GM18861 (cell line): ENCODE data around the gene SLC2A4RG.

Experiments used
- ATAC-seq: cut with Tn5 transposase; IDR thresholded peaks from one replicate; pipeline ENCODE4 v1.9.1; 2021; ENCODE audit not compliant: unreplicated experiment

SLC2A4RG gene

DNA sequence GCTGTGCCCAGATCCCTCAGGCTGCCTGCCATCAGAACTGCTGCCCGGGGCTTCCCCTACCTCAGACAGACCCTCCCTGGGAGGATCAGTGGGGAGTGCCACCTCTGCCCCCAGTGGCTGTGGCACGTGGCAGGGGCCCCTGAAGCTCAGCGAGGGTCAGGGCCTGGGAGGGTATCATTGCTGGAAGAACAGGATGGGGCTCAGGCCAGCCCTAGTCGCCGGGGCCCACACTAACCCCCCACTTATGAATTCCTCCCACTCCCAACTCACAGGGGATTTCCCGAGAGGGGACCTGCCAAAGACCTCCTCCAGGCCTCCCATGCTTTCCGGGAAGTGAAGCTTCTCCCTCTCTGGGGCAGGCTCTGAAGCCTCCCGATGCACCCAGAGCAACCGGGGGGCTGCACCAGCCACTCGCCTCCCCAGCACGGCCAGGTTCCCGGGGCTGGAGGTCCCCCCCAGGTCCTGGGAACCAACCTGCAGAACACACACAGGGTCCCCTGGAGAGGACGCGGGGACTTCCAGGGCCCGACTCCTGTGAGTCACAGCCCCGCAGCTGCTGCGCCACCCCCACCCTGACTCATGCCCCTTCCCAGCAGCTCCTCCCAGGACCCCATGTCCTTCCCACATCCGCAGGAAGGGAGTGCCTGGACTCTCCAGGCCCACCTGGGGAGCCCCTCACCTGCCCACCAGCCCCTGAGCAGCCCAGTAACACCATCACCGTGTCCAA lies 40.7 kb upstream of the SLC2A4RG start:
- ATAC-seq: no peak

DNA sequence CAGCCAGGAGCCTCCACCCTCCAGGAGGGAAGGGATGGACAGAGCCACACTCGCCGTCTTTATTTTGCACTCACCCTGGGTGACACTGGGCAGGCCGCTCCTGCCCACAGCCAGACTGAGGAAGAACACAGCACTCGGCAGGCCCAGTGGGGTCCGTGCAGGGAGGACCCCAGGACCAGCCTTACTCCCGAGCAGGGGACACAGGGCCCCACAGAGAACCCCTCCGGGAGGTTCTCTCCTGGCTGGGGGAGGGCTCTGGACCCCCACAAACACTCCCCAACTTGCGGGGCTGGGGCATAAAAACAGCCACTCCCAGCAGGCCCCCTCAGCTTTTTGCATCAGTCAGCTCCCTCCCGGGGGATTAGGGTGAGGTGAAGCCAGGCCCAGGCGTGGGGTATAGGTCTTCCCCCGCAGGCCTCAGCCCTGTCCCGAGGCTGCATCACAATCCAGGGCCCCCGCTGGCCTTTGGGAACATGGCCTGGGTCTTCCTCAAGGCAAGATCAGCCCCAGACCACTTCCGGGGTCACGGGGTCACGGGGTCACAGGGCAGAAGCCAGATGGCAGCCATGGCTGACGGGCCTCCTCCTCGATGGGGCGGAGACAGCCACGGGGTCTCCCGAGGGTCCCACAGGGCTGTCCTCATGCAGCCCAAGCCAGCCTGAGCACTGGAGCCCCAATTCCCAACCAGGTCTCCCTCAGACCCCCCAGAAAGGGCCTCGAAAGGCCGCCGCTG lies 39.9 kb upstream of the SLC2A4RG start:
- no peak for ATAC-seq

DNA sequence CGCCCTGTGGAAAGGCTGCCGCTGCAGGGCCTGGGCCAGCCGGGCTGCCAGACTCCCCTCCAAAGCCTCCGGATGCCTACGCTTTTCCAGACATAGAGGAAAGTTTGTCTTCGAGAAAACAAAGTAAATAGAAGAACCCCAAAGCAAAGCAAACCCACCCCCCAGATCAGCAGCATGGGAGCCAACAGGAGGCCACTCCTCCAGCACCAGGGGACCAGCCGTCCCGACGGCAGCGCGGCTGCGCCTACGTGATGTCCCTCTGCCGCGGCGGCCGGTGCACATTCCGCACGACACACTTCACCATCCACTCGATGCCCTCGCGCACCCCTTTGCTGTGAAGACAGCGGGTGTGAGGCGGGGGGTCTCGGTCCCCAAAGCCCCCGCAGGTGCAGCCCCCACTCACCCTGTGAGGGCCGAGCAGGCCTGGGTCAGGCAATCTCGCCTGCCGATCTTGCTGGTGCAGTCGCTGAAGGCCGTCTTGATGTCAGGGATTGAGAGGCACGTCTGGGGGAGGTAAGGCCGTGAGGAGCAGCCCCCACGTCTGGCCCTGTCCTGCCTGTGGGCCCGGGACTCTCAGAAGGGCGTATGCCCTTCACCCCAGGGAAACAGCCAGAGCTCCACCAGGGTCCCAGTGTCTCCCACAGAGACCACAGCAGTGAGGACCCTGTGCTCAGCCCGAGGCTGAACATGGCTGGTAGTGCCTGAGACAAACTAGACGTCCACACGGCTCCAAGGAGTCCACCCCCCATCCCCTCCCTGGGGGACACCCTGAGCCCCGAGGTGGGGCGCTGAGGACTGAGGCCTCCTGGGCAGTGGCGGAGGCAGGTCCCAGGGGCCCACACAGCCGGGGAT lies 39.2 kb upstream of the SLC2A4RG start:
- ATAC-seq: no peak

DNA sequence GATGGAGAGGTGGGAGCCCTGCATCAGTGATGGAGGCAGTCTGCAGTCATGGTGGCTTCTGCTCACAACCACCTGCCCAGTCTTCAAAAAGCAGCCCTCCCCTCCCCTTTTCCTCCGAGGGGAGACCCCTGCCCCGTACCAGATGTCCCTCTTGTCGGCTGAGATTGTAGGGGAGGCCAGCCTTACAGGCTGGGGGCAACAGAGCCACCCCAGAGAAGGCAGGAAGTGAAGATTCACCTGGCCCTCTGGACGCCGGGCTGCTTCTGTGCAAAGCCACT lies 38.6 kb upstream of the SLC2A4RG start:
- no peak for ATAC-seq

DNA sequence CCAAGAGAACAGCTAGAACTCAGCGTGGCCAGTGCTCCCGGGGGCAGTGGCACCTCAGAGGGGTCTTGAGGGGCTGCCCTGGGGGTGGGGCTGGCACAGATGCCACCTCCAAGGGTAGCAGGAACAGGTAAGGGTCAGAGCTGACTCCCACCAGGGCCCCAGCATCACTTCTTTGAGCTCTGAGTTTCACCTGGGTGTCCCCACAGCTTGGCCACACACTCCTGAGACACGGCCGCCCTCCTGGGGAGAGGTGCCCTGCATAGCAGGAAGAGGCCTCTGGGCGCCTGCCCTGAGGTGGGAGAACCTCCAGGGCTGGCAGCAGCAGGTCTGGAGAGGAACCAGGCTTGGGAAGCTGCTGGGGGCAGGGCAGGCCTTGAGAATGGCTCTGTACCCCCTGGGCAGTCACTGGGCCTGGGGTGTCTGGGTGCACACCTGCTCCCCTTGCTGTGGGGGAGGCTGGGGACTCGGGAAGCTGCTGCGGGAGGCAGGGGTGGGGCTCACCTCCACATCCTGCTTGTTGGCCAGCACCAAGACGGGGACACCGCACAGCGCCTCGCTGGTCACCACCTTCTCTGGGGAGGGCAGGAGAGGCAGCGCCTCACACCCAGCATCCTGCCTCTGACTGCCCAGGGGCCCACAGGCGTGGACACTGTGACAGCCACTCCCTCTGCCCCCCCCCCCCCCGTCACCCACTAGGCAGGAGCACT lies 38.1 kb upstream of the SLC2A4RG start:
- ATAC-seq: no peak

DNA sequence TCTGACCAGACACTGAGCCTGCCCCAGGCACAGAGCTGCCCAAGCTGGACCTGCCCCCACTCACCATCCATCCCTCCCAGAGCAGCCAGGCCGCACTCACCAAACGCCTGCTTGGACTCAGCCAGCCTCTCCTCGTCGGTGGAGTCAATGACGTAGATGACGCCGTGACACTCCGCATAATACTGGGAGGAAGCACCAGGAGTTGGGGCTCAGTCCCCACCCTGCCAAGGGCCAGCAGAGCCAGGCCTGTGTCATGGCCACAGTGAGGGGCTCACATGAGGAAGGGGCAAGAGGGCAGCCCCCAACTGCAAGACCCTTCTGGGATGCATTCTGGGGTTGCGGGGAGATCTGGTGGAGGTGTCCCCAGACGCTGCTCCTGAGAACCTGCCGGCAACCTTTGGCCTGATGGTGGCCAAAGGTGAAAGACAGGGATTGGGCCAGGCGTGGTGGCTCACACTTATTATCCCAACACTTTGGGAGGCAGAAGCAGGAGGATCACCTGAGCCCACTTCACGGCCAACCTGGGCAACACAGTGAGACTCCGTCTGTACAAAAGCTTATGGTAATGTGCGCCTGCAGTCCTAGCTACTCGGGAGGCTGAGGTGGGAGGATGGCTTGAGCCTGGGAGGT lies 37.4 kb upstream of the SLC2A4RG start:
- ATAC-seq: no peak

DNA sequence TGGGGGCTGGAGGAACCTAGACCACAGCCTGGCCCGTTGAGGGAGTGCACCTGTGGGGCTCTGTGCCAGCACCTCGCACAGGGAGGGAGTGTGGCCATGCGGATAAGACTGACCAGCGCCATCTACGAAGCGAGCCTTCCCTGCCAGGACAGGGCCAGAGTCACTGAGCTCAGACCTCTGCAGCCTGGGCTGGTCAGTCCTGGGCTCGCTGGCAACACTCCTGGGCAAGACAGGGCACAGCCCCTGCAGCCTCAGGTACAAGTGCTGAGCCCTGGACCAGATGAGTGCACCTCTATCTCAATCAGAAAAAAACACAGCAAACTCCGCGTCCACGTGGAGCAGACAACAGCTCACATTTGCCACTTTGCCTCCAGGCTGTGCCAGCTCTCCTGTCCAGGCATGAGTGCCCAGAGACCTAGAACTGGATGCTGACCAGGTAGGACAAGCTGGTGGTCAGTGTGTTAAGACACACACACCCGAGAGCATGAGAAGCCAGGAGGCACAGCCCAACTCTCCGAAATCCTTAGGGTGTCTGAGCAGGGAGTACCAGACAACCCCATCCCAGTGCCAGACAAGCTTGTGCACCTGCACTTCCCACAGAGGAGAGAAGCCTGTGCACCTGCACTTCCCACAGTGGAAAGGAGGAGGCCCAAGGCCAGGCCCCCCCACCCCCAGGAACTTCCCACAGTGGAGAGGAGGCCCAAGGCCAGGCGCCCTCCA lies 36.7 kb upstream of the SLC2A4RG start:
- ATAC-seq: no peak

DNA sequence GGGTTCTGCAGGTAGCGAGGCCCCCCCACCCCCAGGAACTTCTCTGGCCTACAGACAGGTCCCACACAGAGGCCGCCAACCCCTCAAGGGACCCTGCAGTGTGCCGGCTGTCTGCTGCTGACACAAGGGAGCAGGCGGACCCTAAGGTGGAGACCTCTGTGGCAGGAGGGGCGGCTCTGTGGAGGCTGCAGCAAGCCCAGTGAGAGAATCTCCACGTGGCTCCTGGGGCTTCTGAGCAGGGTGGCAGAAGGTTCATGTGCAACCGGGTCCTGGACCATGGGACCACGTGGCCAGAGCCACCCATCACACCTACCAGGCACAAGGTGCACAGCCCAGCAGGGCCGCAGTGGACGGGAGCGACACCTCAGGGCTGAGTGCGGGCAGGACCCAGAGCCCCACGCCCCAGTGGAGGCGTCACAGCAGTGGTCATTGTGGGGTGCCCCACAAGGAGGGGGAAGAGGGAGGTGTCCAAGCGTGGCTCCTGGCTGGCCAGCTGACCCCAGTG lies 36.1 kb upstream of the SLC2A4RG start:
- ATAC-seq: no peak

DNA sequence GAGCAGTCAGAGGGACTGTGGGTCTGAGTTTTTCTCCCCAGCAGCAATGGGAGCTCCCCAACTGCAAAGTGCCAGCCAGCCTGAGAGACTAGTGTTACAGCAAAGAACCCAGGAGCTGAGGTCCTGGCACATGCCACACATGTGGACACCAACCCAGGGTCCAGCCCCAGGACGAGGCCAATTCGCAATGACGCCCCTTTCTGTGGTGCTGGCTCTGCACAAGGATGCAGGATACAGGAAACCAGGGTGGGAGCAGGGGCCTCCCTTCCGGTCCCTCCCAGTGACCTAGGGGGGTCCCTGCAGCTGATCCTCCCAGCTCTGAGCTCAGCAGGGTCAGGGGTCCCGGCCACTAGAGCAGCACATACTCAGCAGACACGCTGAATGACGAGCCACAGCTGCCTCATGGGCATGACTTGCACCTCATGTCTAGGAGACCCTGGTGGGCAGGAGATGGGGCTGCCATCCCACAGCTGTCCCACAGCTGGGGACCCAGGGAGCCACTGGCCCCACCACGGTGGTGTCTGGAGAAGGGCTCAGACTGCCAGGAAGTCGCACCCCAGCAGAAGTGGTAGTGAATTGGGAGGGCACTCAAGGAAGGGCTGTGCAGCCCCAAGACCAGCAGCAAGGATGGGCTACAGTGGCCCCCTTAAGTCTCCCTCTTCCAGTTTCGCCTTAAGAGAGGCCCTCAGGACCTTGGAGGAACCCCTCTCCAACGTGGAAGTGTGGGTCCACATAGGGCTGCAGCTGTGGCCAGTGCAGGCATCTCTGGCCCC lies 35.4 kb upstream of the SLC2A4RG start:
- ATAC-seq: no peak

DNA sequence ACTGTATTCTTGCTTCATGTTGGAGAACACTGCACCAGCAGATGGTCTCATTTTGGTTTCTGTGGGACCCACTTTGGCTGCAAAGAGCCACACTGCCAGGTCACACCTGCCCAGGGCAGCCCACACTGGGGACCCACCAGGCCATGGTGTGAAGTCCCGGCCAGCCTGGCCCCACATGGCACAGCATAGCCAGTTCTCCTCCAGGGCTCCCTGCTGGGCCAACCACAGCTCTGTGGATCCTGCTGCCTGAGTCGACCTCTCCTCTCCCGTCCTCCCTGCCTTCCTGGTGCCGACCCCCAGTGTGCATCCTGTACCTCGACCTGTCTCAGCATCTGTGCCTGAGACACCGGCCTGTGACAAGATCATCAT lies 34.8 kb upstream of the SLC2A4RG start:
- ATAC-seq: no peak

DNA sequence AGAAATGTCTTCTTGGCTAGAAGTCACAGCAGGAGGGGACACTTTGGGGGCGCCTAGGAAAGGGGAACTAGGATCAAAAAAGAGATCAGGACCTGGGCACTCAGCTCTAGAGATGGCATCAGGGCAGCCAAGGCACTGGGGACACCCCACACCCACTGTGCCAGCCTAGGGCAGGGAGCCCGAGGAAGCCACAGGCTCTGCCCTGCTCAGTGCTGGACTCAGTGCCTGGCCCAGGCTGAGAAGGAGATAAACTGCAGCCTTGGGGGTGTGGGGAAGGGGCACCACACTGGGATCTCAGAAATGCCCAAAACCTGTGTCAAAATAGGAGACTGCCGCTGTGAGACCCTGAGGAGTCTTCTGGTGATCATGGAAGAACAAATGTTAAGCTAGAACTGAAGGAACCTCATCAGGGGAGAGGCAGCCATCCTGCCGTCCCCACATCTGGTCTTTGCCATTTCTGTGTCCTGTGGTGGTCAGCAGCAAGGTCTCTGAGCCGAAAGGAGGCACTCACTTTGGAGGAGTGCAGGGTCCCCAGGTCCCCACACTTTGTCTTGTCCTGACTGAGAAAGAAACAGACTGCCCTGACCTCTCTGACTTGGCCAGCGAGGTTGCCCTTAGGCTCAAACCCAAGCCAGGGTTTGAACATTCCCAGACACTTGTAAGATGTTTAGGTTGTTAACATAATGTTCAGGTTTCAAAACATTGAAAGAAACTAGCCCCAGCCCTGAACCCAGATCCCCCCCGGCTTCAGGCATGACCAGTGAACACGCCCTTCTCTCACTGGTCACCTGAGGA lies 34.1 kb upstream of the SLC2A4RG start:
- ATAC-seq: no peak

DNA sequence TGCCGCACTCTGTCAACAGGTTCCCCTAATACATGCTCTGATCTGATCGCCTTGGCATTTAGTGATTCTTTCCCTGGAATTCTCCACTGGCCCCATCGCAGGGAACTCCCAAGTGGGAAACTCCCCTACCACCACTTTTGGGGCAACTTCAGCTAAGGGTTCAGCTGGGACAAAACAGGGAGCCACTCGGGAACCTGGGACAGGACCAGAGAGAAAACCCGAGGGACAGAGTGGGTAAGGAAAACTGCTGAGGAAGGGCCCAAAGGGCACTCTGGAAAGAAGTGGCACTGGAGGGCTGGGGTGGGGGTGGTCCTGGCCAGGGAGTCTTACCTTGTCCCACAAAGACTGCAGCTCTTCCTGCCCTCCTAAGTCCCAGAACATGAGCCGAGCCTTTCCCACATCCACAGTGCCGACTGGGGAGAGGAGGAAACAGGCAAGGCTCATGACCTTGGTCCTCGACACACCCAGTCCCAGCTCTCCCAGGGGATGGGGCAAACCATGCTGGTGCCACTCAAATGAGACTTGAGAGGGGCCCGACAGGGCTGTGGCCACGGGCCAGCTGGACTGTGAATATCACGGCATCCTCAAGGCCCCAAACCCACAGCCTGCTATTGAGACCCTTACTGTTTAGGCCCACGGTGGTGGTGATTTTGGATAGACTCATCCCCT lies 33.4 kb upstream of the SLC2A4RG start:
- no peak for ATAC-seq

DNA sequence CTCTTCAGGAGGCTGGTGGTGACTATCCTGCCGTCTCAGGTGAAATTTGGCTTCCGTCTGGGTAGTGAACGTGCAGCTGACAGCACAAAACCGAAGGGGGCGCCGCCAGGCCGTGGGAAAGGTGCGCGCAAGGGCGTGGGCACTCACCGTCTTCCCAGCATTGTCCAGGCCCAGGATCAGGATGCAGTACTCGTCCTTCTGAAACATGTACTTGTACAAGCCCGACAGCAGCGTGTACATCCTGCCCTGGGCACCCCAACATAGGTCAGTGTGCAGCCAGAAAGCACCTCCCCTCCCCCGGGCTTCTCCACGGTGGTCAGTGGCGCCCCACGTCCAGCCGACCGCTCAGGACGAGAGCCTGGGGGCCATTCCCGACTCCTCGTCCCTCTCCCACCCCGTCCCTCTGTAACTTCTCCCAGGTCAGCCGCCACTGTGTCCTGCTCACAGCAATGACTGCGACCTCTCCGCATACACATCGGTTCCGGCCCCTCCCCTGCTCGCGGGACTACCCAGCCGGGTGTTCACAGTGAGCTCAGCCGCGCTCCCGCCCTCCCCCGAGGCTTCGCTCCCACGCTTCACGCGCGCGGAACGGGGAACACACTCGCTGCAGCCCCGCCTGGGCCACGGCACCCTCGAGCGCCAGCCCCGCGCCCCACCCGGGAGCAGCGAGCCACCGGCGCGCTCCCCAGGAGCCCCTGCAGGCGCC lies 32.6 kb upstream of the SLC2A4RG start:
- ATAC-seq: peak; percentile 4

DNA sequence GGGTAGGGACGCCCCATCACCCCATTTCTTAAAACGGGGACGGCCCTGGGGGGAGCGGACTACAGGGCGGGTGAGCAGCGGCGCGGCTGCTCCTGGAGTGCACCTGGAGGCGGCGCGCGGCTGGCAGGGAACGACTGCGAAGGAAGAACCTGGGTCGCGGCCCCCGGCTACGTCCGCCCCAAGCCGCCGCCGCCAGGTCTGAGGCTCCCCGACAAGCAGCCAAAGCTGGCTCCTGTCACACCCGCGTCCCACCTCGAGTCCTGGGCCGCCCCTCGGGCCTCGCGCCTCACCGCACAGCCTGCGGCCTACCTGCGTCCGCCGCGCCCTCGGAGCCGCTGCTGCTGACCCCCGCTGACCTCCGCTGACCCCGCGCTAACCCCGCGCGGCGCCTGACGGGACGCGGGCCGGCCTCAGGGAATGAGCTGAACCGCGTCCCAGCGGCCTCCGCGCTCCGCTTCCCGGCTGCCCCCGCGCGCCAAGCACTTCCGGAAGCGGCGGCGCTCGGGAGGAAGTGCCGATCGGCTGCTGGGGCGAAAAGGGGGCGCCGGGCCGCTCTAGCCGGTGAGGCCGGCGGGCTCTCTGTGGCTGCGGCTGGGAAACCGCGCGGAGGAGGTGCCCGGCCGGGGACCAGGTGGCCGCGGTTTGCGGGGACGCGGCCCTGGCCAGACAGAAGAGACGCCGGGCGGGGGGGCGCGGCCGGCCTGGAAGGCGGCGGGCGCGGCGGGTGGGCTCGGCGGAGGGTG lies 31.8 kb upstream of the SLC2A4RG start, which contains the start of the genes ARFRP1 and ZGPAT:
TSS of gene ARFRP1 (minus strand) at position 419 of the 743 bp plus-strand sequence. CDS start 885 bp downstream, outside the sequence.
TSS of gene ZGPAT (plus strand) at position 482 of the 743 bp plus-strand sequence. CDS start 542 bp downstream, outside the sequence.
- ATAC-seq: peak; percentile 66

DNA sequence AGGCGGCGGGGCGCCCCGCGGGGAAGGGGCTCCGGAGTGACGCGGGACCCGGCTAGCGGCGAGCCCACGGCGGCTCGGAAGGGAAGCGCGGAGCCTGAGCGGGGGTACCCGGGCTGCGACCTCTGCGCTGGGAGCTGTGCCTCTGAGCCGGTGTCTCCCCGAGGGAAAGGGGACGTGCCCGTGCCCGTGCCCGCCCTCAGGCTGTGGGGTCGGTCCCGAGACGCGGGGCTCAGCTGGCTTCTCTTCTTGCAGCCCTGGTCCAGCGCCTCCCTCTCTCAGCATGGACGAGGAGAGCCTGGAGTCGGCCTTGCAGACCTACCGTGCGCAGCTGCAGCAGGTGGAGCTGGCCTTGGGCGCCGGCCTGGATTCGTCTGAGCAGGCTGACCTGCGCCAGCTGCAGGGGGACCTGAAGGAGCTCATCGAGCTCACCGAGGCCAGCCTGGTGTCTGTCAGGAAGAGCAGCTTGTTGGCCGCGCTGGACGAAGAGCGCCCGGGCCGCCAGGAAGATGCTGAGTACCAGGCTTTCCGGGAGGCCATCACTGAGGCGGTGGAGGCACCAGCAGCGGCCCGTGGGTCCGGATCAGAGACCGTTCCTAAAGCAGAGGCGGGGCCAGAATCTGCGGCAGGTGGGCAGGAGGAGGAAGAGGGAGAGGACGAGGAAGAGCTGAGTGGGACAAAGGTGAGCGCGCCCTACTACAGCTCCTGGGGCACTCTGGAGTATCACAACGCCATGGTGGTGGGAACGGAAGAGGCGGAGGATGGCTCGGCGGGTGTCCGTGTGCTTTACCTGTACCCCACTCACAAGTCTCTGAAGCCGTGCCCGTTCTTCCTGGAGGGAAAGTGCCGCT lies 31.1 kb upstream of the SLC2A4RG start:
- ATAC-seq: peak; percentile 6

DNA sequence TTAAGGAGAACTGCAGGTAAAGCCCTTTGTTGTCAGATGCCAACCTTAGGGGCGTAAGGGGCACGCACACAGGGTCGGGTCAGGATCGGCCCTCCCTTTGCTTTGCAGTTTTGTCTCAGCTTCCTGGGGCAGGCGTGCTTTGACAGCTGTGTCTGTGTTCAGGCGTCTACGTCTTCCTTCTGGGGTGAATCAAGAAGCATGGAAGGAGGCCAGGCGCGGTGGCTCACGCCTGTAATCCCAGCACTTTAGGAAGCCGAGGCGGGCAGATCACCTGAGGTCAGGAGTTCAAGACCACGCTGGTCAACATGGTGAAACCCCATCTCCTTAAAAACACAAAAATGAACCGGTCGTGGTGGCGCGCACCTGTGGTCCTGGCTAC lies 30.4 kb upstream of the SLC2A4RG start:
- no peak for ATAC-seq
